ENCODE data around the gene ATP2A1.
"Not testable (repeated sequence)": the region's sequence is repeated elsewhere in the genome, so short reads cannot be mapped to it uniquely, and the experiment has no call there.

The ATP2A1 gene

GRCh38 chr16:28923652-28924398 lies 45.5 kb downstream of the ATP2A1 start:
- Histone ChIP-seq H3K4me3 (ENCODE audit: low read depth in 1 of 2, low read length in 2 of 2) (peak overlapping the region; percentile 76 to 87), H3K9ac (ENCODE audit: low read depth in 1 of 2, low read length in 2 of 2) (peak overlapping the region; percentile 74 to 79), H3K27me3 (ENCODE audit: control insufficient read depth in 1 of 2, insufficient read depth in 2 of 2, low read length in 2 of 2) (no peaks in the 10 kb centered on the region), H3K27ac (ENCODE audit: low read depth, low read length) (peak overlapping the region; percentile 68), H3K4me1 (ENCODE audit: control insufficient read depth in 1 of 2, insufficient read depth in 2 of 2, low read length in 2 of 2) (peaks cover 15 to 16% of the 10 kb centered on the region in 2 donors), H3K9me3 (ENCODE audit: control insufficient read depth in 1 of 2, low read length in 2 of 2) (no peaks in the 10 kb centered on the region), H3K36me3 (ENCODE audit: control insufficient read depth in 1 of 2, insufficient read depth in 2 of 2, low read length in 2 of 2) (peaks cover 10 to 11% of the 10 kb centered on the region in 2 donors)

- Histone ChIP-seq H3K4me1 (ENCODE audit: control insufficient read depth in 1 of 2, insufficient read depth in 2 of 2, low read length in 2 of 2) (peaks cover 15 to 16% of the 10 kb centered on the region in 2 donors), H3K27ac (ENCODE audit: low read depth, low read length) (peak overlapping the region; percentile 68), H3K4me3 (ENCODE audit: low read depth in 1 of 2, low read length in 2 of 2) (peak overlapping the region; percentile 76 to 87), H3K9ac (ENCODE audit: low read depth in 1 of 2, low read length in 2 of 2) (peak overlapping the region; percentile 74 to 79), H3K9me3 (ENCODE audit: control insufficient read depth in 1 of 2, low read length in 2 of 2) (no peaks in the 10 kb centered on the region), H3K27me3 (ENCODE audit: control insufficient read depth in 1 of 2, insufficient read depth in 2 of 2, low read length in 2 of 2) (no peaks in the 10 kb centered on the region), H3K36me3 (ENCODE audit: control insufficient read depth in 1 of 2, insufficient read depth in 2 of 2, low read length in 2 of 2) (peaks cover 5 to 9% of the 10 kb centered on the region in 2 donors)
Measured at GRCh38 chr16:28924399-28924761, 46.1 kb downstream of the ATP2A1 start.

- Histone ChIP-seq H3K4me3 (ENCODE audit: low read depth in 1 of 2, low read length in 2 of 2) (peak within 1 kb of the TSS; percentile 76 to 87), H3K27me3 (ENCODE audit: control insufficient read depth in 1 of 2, insufficient read depth in 2 of 2, low read length in 2 of 2) (no peaks in the 10 kb centered on the region), H3K36me3 (ENCODE audit: control insufficient read depth in 1 of 2, insufficient read depth in 2 of 2, low read length in 2 of 2) (peaks cover under 1 to 4% of the 10 kb centered on the region in 2 donors), H3K9ac (ENCODE audit: low read depth in 1 of 2, low read length in 2 of 2) (peak within 1 kb of the TSS; percentile 79 to 89), H3K9me3 (ENCODE audit: control insufficient read depth in 1 of 2, low read length in 2 of 2) (no peaks in the 10 kb centered on the region), H3K27ac (ENCODE audit: low read depth, low read length) (peak within 1 kb of the TSS; percentile 99), H3K4me1 (ENCODE audit: control insufficient read depth in 1 of 2, insufficient read depth in 2 of 2, low read length in 2 of 2) (peaks cover 15 to 16% of the 10 kb centered on the region in 2 donors)
Measured at GRCh38 chr16:28924762-28925385, 46.6 kb downstream of the ATP2A1 start, which contains the start of gene RABEP2. TSS of gene RABEP2 (minus strand) at chr16:28925238. CDS start at chr16:28925163, 75 bp downstream.

GRCh38 chr16:28925386-28926228 lies 47.3 kb downstream of the ATP2A1 start:
- peak overlapping the region; percentile 99 for H3K27ac ChIP-seq (ENCODE audit: low read depth, low read length)

GRCh38 chr16:28926284-28926683 lies 48.0 kb downstream of the ATP2A1 start:
- peaks cover 15 to 16% of the 10 kb centered on the region in 2 donors for H3K4me1 ChIP-seq (ENCODE audit: control insufficient read depth in 1 of 2, insufficient read depth in 2 of 2, low read length in 2 of 2)
- not testable (repeated sequence) for H3K36me3 ChIP-seq (ENCODE audit: control insufficient read depth in 1 of 2, insufficient read depth in 2 of 2, low read length in 2 of 2); H3K9me3 ChIP-seq (ENCODE audit: control insufficient read depth in 1 of 2, low read length in 2 of 2); H3K27me3 ChIP-seq (ENCODE audit: control insufficient read depth in 1 of 2, insufficient read depth in 2 of 2, low read length in 2 of 2); H3K27ac ChIP-seq (ENCODE audit: low read depth, low read length)
- peak overlapping the region in 1 of 2 donors; percentile 79 for H3K9ac ChIP-seq (ENCODE audit: low read depth in 1 of 2, low read length in 2 of 2)
- peak overlapping the region; percentile 76 to 87 for H3K4me3 ChIP-seq (ENCODE audit: low read depth in 1 of 2, low read length in 2 of 2)

More at GRCh38 chr16:28925386-28926228, 47.3 kb downstream of the ATP2A1 start:
- Histone ChIP-seq H3K9me3 (ENCODE audit: control insufficient read depth in 1 of 2, low read length in 2 of 2) (no peaks in the 10 kb centered on the region), H3K4me1 (ENCODE audit: control insufficient read depth in 1 of 2, insufficient read depth in 2 of 2, low read length in 2 of 2) (peaks cover 15 to 16% of the 10 kb centered on the region in 2 donors), H3K27me3 (ENCODE audit: control insufficient read depth in 1 of 2, insufficient read depth in 2 of 2, low read length in 2 of 2) (no peaks in the 10 kb centered on the region), H3K9ac (ENCODE audit: low read depth in 1 of 2, low read length in 2 of 2) (peak overlapping the region; percentile 79 to 89), H3K4me3 (ENCODE audit: low read depth in 1 of 2, low read length in 2 of 2) (peak overlapping the region; percentile 76 to 87), H3K36me3 (ENCODE audit: control insufficient read depth in 1 of 2, insufficient read depth in 2 of 2, low read length in 2 of 2) (peaks cover 0 to 3% of the 10 kb centered on the region in 2 donors)

- Histone ChIP-seq H3K4me1 (ENCODE audit: control insufficient read depth in 1 of 2, insufficient read depth in 2 of 2, low read length in 2 of 2) (peaks cover 12 to 16% of the 10 kb centered on the region in 2 donors), H3K9me3 (ENCODE audit: control insufficient read depth in 1 of 2, low read length in 2 of 2) (no peaks in the 10 kb centered on the region), H3K9ac (ENCODE audit: low read depth in 1 of 2, low read length in 2 of 2) (no peak overlapping the region), H3K27ac (ENCODE audit: low read depth, low read length) (no peak overlapping the region), H3K27me3 (ENCODE audit: control insufficient read depth in 1 of 2, insufficient read depth in 2 of 2, low read length in 2 of 2) (no peaks in the 10 kb centered on the region), H3K4me3 (ENCODE audit: low read depth in 1 of 2, low read length in 2 of 2) (no peak overlapping the region), H3K36me3 (ENCODE audit: control insufficient read depth in 1 of 2, insufficient read depth in 2 of 2, low read length in 2 of 2) (no peaks in the 10 kb centered on the region)
Measured at GRCh38 chr16:28927815-28928214, 49.5 kb downstream of the ATP2A1 start.

- H3K9me3 ChIP-seq (ENCODE audit: control insufficient read depth in 1 of 2, low read length in 2 of 2) = no peaks in the 10 kb centered on the region
- H3K4me1 ChIP-seq (ENCODE audit: control insufficient read depth in 1 of 2, insufficient read depth in 2 of 2, low read length in 2 of 2) = no peaks in the 10 kb centered on the region
- H3K4me3 ChIP-seq (ENCODE audit: low read depth in 1 of 2, low read length in 2 of 2) = no peak overlapping the region
- H3K36me3 ChIP-seq (ENCODE audit: control insufficient read depth in 1 of 2, insufficient read depth in 2 of 2, low read length in 2 of 2) = no peaks in the 10 kb centered on the region
- H3K27me3 ChIP-seq (ENCODE audit: control insufficient read depth in 1 of 2, insufficient read depth in 2 of 2, low read length in 2 of 2) = no peaks in the 10 kb centered on the region
- H3K27ac ChIP-seq (ENCODE audit: low read depth, low read length) = no peak overlapping the region
- H3K9ac ChIP-seq (ENCODE audit: low read depth in 1 of 2, low read length in 2 of 2) = no peak overlapping the region
Measured at GRCh38 chr16:28930203-28930602, 51.9 kb downstream of the ATP2A1 start.

GRCh38 chr16:28930652-28931051 lies 52.4 kb downstream of the ATP2A1 start:
- no peaks in the 10 kb centered on the region for H3K27me3 ChIP-seq (ENCODE audit: control insufficient read depth in 1 of 2, insufficient read depth in 2 of 2, low read length in 2 of 2)
- H3K9ac ChIP-seq (ENCODE audit: low read depth in 1 of 2, low read length in 2 of 2) = no peak overlapping the region
- no peaks in the 10 kb centered on the region for H3K9me3 ChIP-seq (ENCODE audit: control insufficient read depth in 1 of 2, low read length in 2 of 2)
- no peaks in the 10 kb centered on the region for H3K36me3 ChIP-seq (ENCODE audit: control insufficient read depth in 1 of 2, insufficient read depth in 2 of 2, low read length in 2 of 2)
- no peak overlapping the region for H3K27ac ChIP-seq (ENCODE audit: low read depth, low read length)
- H3K4me1 ChIP-seq (ENCODE audit: control insufficient read depth in 1 of 2, insufficient read depth in 2 of 2, low read length in 2 of 2) = no peaks in the 10 kb centered on the region
- no peak overlapping the region for H3K4me3 ChIP-seq (ENCODE audit: low read depth in 1 of 2, low read length in 2 of 2)

- no peak within 1 kb of the TSS for H3K27ac ChIP-seq (ENCODE audit: low read depth, low read length)
- no peaks in the 10 kb centered on the region for H3K27me3 ChIP-seq (ENCODE audit: control insufficient read depth in 1 of 2, insufficient read depth in 2 of 2, low read length in 2 of 2)
- H3K9ac ChIP-seq (ENCODE audit: low read depth in 1 of 2, low read length in 2 of 2) = no peak within 1 kb of the TSS
- no peaks in the 10 kb centered on the region for H3K36me3 ChIP-seq (ENCODE audit: control insufficient read depth in 1 of 2, insufficient read depth in 2 of 2, low read length in 2 of 2)
- H3K4me3 ChIP-seq (ENCODE audit: low read depth in 1 of 2, low read length in 2 of 2) = no peak within 1 kb of the TSS
- no peaks in the 10 kb centered on the region for H3K9me3 ChIP-seq (ENCODE audit: control insufficient read depth in 1 of 2, low read length in 2 of 2)
- peaks cover 4 to 6% of the 10 kb centered on the region in 2 donors for H3K4me1 ChIP-seq (ENCODE audit: control insufficient read depth in 1 of 2, insufficient read depth in 2 of 2, low read length in 2 of 2)
Measured at GRCh38 chr16:28931801-28932225, 53.5 kb downstream of the ATP2A1 start, which contains the start of gene CD19. TSS of gene CD19 (plus strand) at chr16:28931971. CDS start at chr16:28932001, 30 bp downstream.

Data from duodenal mucosa (tissue), 2 donors.